Glomerular endothelial cell (primary cell): ENCODE data around the gene MED14. TPM values are rescaled to one million over a fixed set of nuclear protein-coding genes. Genes with fewer than 3 reads are reported as not detected.
"Not testable (repeated sequence)": the region's sequence is repeated elsewhere in the genome, so short reads cannot be mapped to it uniquely, and the experiment has no call there.

ENCODE experiments used
- DNase-seq: peaks from one replicate; pipeline ENCODE4 v3.0.0-alpha.2; 2011; ENCODE audit warnings: low read depth, low spot score; ENCODE audit errors: extremely low read depth
- total RNA-seq: library from RNA; depleted of rRNA; stranded (reverse); fragments of >200 nt; gene quantifications from 2 replicates; pipeline ENCODE4 v1.2.3, GENCODE V29; 2015

Gene MED14
- total RNA-seq, 1 donor from 2014 or later: 33.3 TPM

DNA sequence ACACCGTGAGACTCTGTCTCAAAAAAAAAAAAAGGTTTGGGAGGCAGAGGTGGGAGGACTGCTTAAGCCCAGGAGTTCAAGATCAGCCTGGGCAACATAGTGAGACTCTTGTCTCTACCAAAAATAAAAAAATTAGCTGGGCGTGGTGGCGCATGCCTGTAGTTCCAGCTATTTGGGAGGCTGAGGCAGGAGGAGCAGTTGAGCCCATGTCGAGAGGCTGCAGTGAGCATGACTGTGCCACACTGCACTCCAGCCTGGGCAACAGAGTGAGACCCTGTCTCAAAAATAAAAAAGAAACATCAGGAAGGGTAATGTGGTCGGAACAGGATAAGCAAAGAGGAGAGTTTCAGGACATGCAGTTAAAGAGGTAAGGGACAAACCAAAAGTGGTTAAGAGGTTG is 2.8 kb downstream of the MED14 start:
- DNase-seq: not testable (repeated sequence)

DNA sequence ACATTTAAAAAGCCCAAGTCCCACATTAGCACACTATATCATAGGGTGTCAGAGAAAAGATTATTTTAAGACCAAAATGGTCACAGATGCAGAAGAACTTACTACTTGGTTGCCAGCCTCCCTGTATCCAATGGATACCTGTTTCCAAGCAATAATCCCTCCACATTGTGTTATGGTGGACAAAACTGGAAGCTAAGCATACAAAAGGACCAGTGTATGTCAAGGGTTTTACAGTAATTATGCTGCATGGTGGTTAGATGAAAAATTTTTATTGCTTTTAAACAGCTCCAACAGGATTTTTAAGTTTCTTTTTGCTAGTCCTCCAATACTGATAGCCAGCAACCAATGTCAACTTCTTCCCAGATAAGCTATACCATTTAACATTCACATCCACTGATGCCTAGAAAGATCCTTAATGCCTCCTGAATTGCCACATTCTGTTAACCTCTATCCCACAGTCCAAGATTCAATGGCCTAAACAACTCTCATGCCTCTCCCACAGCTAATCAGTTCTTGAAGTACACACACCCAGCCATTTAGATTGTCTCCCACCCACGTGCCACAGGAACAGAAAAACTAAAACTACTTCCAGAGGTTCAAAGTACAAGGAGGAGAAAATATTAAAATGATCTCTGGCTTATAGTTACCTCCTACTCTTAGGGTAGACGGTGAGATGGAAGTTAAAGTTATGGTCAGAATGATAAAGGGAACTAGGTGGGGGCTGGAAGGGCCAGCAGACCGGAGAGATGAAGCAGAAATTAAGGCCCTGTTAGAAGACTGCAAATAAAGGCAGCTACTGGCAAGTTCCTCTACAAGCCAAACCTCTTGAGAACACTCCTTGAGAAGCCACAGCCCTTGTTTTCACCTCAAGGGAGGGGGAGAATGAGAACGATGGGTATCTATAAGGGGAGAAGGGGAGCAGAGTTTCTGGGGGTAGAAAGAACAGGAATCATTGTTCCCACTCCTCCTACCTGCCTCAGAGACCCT is 5.5 kb downstream of the MED14 start:
- DNase-seq: no peak

DNA sequence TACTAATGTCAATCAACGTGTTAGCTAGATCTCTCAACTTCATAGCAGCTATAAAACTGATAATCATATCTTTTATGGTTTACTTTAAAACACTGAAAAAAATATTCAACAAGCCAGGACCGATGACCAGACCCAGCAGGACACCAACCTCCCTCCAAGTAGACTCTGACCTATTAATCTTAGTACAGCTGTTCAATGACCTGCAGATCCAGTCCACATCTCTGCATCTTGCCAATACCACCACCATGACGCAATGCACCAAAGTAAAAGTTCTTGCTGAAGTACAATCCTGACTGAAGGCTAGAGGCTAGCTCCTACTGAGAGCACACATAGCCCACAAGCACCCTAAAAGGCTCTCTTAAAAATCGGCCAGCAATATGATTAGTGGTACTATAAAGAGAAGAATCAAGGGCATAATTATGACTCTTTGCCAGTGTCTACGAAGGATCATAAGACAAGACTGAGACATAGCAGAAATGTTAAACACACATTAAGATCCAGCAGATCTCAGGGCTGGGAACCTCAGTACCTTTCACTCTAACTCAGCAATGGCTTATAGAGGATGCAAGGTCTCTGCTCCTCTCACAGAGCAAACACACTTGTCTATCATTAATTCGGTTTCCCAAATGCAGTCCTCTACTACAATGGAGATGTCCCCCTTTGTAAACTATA is 7.6 kb downstream of the MED14 start:
- DNase-seq: no peak

DNA sequence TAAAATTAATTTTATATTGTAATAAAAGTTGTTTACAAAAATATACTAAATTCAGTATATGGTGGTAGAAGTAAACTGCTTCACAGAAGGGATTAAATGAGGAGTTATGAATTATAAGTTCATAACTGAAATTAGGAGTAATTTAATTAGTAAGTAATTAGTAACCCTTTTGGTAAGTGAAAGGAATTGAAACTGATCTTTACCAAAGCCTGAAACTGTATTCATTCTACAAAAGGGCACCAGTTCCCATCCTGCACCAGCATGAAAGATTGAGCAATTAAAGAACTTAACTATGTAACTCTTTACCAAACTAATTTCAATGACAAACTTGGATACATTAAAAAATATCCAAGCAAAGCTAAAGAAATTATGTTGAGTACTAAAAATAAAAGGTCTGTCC is 8.2 kb downstream of the MED14 start:
- DNase-seq: no peak

DNA sequence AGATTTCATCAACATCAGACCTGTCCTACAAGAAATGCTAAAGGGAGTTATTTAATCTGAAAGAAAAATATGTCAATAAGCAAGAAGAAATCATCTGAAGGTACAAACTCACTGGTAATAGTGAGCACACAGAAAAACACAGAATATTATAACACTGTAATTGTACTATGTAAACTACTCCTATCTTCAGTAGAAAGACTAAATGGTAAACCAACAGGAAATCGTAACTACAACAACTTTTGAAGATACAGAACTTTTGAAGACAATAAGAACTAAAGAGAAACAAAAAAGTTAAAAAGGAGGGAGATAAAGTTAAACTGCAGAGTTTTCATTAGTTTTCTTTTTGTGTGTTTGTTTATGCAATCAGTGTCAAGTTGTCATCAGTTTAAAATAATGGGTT is 12.4 kb downstream of the MED14 start:
- DNase-seq: no peak

DNA sequence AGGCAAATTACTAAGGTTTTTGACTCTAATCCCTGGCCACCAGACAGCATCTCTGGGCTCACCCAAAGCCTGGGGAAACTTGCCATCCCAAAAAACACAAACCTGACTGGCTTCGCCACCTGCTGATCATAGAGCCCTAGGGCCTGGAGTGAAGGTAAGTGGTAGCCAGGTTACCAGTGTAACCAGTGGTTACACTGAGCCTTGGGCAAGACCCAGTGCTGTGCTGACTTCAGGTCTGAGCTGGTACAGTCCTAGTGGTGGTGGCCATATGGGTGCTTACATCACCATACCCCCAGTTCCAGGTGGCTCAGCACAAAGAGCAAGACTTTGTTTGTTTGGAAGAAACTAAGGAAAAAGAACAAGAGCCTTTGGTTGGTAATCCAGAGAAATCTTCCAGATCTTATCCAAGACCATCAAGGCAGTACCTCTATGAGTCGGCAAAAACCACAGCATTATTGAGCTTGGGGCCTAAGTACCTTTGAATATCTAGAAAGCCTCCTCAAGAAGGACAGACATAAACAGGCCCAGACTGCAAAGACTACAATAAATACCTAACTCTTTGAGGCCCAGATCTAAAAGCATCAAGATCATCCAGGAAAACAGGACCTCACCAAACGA is 13.7 kb downstream of the MED14 start:
- DNase-seq: no peak

DNA sequence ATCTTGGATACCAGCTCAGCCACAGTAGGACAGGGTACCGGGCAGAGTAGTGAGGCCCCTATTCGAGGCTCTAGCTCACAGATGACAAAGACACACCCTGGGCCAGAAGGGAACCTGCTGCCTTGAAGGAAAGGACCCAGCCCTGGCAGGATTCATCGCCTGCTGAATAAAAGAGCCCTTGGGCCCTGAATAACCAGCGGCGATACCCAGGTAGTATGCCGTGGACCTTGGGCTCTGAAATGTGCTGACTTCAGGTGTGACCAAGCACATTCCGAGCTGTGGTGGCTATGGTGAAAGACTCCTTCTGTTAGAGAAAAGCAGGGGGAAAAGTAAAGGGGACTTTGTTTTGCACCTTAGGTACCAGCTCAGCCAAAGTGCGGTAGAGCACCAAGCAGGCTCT is 14.6 kb downstream of the MED14 start:
- DNase-seq: no peak

DNA sequence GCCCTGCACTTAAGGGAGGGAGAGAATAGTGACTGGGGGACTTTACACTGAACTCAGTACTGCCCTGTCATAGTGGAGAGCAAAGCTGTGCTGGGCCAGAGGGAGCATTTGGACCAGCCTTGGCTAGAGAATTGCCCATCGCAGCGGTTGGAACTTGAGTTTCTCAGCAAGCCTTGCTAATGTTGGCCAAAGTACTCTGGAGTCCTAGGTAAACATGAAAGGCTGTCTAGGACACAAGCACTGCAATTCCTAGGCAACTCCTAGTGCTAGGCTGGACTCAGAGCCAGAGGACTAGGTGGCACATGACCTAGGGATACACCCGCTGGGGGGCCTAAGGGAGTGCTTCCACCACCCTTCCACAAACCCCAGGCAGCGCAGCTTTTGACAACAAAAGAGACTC is 15.0 kb downstream of the MED14 start:
- DNase-seq: no peak

DNA sequence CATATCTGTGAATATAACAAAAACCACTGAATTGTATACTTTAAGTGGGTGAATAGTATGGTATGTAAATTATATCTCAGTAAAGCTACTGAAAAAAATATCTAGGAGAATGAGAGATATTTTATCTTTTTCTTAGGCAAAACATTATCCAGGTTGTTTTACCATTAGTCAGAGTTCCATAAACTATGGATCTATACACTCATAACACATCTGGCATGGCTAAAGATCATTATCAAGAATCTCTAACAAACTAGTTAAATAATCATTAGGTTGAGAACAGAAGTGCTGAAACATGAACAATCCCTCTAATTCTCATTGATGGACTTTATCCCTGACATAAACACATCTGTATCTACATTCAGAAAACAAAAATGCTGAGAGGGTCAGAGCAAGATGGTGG is 15.6 kb downstream of the MED14 start:
- DNase-seq: no peak

DNA sequence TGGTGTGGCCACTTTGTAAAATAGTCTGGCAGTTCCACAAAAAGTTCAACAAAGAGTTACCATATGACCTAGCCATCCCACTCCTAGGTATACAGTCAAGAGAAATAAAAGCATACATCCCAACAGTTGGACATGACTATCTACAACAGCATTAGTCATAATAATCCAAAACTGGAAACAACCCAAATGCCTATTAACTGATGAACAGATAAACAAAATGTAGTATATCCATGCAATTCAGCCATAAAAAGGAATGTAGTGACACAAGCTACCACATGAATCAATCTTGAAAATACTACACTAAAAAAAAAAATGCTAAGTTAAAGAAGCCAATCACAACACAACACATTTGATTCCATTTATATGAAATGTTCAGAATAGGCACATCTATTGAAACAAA is 16.1 kb downstream of the MED14 start:
- no peak for DNase-seq

DNA sequence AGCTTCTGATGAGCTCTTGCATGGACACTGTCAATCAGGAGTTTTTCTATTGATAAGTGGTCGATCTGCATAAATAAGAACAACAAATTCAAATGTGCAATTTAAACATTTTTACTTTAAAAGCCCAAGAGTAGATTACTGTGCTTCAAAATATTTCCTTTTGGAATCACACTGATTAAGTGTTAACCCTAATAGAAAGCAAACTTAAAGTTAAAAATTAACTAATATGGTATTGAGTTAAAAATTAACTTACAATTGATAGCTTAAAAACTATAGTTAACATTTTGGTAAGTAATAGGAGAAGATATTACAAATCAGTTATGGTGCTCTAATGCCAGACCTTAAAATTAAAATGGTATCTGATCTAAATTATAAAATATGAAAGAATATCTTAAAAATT is 25.9 kb downstream of the MED14 start:
- no peak for DNase-seq

DNA sequence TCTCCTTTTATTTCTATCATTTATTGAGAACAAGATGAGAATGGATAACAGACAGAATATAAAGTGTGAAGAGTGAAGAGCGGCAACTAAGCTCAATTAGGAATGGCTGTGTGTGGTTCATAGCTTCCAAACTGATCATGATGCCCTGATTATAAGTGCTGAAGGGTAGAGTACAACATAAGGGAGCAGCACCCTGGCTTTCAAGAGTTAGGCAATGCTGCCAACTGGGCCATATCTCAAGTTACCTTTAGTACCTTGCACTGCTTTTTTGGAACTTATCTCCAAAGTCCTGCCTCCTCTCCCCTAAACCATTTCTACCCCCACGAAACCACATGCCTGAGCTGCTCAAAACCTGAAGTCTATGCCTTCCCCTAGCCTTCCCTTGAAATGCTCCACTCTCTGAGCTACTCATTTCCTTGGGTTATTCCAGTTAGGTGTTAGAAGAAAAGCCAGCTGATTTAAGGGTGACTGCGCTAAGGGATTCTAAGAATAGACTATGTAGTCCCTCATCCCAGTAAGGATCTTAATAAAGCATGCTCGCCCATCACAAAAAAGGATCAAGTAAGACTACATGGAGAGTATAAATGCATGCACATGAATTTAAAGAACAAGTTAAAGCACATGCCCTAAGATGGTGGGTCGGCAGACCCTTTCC is 29.6 kb downstream of the MED14 start:
- DNase-seq: no peak

DNA sequence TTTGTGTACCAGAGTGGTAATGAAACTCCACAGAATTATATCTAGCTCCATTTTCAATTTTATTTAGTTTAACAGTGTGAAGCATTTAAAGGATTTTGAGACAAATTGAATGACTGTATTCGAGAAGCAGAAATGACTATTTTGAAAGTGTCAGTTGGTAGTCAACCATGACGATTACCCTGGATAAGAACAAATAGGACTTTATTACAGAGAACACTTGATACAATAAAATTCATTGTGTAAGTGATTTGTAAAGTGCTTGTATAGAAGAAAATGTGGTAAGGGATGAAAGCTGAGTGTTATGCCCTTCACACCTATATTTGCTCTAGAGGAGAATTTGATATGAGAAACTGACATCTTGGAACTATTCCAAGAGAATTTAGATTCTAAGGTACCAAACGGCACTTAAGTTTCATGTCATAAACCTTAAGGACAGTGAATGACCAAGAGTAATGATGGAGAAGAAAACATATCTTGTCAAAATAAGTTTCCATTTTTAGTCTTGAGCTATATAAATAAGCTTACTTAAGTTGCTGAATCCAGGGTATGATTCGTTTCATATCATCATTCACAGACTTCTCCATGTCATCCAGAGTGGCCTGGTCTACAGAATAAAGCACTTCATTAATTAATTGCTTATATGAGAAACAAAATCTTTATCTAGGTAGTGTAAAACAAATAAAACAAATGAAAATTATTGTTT is 34.6 kb downstream of the MED14 start:
- DNase-seq: no peak

DNA sequence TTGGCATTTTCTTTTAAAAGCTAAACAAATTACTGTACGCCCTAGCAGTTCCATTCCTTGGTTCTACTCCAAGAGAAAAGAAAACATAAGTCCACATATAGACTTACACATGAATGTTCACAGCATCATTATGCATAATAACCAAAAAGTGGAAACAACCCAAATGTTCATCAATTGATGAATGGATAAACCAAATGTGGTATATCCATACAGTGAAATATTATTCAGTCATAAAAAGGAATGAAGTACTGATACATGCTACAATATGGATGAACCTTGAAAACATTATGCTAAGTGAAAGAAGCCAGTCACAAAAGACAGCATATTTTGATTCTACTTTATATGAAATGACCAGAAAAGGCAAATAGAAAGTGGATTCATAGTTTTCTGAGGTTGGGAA is 36.5 kb downstream of the MED14 start:
- no peak for DNase-seq

DNA sequence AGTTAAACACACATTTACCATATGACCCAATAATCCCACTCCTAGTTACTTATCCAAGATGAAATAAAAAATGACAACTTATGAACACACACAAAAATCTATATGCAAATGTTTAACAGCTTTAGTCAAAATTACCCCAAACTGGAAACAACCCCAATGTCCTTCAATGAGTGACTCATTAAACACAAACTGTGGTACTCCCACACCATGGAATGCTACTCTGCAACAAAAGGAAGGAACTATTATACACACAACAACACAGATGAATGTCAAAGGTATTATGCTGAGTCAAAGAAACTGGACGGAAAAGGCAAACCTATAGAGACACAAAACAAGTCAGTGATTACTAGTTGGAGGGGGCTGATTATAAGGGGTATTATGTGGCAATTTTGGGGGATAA is 40.5 kb downstream of the MED14 start:
- DNase-seq: no peak

DNA sequence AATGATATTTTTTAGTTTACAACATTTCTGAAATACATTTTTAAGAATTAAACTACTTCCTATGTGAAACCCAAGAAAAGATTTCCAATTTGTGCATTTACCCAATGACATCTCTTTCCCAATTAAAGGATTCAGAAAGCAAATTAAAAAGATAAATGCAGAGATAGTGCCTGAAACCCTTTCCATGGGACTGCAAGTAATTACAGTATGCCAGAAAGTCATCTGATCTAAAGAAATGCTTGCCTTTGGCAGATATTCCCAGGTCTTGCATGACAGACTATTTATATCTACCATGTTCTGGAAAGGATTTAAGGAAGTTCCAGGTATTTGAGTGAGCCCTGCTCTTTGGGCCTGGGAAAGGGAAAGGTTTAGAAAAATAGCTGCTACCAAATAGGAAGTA is 46.4 kb downstream of the MED14 start:
- DNase-seq: no peak

DNA sequence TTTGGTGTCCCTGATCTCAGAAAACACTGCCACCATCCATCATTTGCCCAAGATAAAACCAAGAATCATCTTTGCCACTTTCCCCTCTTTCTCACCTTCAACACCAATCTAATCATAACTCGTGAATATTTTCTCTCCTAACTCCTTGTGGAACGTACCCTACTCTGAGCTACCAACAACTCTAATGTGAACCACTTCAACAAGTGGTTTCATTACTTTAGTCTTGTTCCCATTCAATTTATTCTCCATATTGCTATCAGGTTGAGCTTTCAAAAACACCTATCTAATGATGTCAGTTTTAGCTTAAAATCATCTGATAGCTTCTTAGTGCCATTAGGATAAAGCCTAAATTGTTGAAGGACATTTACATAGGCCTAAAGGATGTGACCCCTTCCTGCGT is 48.2 kb downstream of the MED14 start:
- no peak for DNase-seq

DNA sequence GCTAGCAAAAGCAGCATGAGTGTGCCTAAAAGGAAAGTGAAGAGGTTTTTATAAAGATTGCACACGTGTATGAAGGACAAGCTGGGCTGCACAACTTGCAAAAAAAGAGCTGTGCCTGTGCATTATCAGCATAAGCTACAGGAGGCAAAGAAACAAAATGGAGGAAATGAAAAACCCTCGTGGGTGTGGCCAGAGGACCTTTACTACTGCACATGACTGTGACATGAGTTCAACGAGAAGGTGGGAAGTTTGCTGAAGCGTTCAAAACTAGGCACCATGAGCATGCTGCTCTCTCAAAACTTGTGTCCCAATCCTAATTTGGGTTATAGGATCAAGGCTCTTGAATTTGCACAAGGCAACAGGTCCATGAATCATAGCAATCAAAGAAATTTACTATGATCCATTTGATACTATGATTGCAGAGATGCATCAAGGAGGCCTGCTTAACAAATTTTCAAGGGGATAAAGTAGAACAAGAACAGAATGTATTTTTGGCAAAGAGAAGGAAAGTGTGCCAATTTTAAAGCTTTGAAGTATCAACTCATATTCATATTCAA is 49.9 kb downstream of the MED14 start:
- no peak for DNase-seq

DNA sequence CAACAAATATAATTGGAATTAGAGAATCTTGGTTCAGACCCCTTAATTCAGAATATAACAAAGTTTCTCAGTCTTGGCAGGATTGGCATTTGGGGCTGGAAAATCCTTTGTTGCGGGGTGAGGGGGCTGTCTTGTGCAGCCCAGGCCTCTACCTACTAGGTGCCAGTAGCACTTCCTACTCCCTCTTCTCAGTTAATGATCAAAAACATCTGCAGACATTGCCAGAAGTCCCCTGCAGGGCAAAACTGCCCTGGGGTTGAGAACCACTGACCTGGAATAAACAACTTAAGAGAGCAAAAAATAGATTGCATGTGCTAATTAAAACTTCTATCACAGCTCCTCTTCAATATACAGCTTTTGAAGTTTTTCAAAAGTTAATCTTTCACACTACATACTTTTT is 51.2 kb downstream of the MED14 start:
- no peak for DNase-seq

DNA sequence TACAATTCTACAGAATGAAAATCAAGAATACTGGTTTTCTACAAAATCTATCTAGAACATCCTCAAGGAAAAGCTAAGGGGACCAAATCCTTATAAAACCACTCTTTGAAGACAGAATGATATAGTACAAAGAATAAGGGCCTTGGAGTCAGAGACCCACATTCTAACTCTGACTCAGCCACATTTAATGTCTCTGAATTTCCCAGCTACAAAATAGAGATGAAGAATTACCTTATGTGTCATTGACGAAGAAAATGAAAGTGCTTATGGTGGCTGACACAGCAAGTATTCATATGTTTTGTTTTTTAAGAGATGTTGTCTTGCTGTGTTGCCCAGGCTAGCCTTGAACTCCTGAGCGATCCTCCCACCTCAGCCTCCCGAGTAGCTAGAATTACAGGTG is 52.1 kb downstream of the MED14 start:
- DNase-seq: no peak
